NK-92 (cell line): Measurements from ENCODE around the gene SMARCA4.

Experiments
- DNase-seq: peaks from one replicate; lab custom pipeline; 2025; ENCODE audit not compliant: unreplicated experiment; lab: John Stamatoyannopoulos, UW

SMARCA4 gene

GRCh38 chr19:11031421-11032070 lies 70.7 kb downstream of the SMARCA4 start:
- DNase-seq: no peak

DNA sequence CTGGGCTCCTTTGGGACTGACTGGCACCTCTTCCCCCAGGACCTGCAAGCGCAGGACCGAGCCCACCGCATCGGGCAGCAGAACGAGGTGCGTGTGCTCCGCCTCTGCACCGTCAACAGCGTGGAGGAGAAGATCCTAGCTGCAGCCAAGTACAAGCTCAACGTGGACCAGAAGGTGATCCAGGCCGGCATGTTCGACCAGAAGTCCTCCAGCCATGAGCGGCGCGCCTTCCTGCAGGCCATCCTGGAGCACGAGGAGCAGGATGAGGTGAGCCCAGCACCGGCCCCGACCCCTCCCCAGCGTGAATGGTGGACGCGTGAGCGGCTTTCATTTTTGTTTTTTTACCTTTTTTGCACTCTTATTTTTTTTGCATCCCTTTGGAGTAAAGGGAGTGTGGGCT lies 72.4 kb downstream of the SMARCA4 start:
- no peak for DNase-seq

DNA sequence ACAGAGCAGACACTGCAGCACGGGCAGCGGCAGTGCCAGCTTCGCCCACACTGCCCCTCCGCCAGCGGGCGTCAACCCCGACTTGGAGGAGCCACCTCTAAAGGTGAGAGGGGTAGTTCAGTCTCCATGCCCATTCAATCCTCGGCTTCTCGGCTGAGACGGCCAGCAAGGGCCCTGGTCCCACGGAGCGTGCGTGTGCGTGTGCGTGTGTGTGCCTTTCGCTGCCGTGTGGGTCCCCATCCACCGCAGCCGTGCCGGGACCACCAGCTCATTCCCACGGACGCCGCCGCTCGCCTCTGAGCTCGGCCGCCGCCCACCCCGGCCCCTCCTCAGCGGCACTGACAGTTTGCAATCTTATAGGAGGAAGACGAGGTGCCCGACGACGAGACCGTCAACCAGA lies 72.9 kb downstream of the SMARCA4 start:
- no peak for DNase-seq

DNA sequence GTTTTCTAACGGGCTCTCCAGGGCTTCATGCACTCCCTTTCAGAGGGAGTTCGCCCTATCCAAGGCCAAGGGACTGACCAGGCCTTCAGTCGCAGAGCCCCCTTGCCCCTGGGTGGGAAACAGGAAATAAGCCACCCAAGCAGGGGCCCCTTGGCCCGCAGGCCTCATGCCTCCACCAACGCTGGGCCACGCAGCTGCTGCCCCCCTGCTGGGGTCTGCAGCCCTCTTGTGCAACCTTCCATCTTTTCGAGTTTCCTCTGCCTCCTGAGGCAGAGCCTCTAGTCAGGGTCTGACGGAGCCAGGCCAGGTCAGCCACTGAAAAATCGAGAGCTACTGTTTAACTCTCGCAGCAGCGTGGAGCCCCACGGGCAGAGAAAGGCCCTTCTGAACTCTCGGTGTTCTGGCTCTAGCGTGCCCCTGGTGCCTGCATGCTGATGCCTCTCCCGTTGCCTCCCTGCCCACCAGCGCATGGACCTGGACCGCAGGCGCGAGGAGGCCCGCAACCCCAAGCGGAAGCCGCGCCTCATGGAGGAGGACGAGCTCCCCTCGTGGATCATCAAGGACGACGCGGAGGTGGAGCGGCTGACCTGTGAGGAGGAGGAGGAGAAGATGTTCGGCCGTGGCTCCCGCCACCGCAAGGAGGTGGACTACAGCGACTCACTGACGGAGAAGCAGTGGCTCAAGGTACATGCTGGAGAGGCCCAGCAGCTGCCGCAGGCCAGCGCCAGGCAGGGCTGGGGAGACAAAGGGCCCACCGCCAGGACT lies 73.8 kb downstream of the SMARCA4 start:
- DNase-seq: no peak

DNA sequence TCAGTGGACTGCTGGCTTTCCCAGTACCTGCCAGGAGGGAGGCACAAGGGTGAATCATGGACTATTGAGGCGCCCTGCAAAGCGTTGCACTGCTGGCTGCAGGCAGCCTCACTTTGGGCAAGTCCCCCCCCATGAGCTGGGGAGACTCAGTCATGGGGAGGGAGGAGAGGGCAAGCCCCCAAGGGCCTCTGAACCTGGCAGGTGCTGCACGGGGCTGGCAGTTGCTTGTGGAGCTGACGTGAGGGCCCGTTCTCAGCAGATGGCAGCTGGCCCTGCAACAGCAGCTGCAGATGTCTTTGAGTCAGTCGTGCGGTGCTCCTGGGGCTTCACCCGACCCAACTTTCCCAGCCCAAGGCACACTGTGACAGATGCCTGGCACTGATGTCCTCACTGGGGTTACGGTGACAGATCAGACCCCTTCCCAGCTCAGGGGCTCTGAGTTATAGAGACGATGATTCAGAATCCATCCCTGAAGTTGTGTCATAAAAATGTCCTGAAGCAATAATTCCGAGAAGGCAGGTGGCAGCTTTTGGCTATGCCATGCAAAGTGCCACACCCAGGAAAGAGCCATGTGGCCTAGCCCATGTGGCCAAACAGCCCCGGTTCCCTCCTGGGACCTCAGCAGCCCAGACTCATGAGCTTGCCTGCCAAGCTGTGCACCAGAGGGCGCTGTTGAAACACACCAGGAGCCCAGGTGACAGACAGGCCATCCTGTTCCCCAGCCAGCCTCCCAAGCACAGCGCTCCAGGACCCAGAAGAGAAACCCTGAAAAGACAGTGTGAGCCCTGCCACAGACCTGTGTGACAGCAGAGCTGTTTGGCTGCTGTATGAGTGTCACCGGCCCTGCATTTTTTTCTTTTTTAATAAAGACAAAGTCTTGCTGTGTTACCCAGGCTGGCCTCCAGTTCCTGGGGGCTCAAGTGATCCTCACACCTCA lies 74.9 kb downstream of the SMARCA4 start:
- DNase-seq: no peak

DNA sequence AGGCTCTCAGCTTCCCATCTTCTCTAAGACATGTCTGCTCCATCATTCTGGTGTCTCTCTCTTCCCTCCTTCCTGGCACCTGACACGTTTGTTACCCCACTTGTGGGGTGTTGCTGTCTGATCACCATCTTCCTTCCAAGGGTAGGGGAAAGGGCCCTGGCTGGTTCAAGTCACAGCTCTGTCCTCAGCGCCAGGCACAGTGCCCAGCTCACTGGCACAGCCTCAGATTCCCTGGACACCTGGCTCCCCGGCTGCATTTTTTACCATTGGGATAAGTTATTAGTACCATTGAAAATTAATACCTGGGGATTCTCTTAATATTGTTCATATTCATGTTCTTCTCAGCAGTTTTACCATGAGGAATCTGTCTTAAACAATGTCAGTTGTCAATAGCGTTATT lies 77.7 kb downstream of the SMARCA4 start:
- DNase-seq: no peak

DNA sequence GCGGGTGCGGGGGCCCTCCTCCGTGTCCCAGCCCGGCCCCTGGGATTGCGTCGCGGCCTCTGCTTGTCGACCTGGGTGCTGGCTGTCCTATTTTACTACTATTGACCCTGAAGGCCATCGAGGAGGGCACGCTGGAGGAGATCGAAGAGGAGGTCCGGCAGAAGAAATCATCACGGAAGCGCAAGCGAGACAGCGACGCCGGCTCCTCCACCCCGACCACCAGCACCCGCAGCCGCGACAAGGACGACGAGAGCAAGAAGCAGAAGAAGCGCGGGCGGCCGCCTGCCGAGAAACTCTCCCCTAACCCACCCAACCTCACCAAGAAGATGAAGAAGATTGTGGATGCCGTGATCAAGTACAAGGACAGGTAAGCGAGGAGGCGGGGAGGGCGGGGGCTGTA lies 80.4 kb downstream of the SMARCA4 start:
- DNase-seq: no peak

DNA sequence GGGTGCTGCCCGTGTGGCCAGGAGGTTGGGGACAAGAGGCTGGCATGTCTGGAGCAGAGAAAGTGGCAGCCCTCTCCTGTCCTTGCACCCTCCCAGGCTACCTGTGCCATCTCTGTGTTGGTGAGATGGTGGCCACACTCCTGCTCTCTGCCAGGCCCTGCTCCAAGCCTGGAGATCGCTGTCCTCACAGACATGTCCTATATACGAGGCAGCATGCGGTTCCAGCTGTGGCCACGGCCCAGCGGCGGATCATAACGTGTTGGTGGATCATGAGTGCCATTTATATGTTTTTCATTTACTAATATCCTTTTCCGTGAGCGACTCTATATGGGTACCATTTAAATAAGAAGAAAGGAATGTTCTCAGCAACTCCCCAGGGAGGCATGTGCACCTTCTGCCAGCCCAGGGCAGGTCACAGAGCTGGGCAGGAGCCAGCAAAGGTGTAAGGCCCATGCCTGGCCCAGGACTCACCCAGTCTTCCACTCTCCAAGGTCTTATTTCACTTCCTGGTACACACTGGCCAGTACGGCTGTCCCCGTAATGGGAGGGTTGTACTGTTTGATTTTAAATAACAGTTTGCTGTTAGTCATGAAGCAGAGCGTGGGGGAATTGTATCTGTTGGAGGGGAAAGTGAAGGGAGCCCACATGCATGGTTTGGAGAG lies 81.3 kb downstream of the SMARCA4 start:
- DNase-seq: no peak

DNA sequence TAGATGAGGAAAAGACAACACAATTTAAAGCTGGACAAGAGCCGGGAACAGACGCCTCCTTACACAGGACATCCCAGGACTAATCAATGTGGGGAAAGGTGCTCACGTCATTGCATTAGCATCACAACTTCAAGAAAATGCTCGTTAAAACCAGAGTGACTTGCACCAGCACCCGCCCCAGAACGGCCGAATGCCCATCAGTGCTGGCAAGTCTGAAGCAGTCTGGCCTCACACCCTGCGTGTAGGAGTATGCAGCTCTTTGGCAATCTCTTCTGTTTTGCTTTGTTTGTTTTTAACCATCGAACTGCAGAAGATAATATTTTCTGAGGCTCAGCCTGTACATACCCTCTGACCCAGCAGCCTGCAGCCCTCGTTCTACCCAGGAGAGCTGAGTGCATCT lies 83.6 kb downstream of the SMARCA4 start:
- no peak for DNase-seq

DNA sequence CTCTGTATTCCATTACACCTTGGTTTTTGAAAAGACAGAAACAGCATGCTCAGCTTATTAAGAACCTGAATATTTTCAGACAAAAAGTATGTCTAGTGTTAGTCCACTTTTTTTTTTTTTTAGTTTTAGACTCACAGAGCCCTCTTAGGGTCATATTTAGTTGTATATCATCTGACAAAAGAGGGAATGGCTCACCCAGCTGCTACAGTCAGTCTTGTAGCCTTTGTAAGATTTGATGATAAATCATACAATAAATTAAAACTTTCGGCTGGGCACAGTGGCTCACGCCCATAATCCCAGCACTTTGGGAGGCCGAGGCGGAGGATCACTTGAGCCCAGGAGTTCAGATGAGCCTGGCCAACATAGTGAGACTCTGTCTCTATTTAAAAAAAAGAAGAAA lies 84.7 kb downstream of the SMARCA4 start:
- DNase-seq: no peak

DNA sequence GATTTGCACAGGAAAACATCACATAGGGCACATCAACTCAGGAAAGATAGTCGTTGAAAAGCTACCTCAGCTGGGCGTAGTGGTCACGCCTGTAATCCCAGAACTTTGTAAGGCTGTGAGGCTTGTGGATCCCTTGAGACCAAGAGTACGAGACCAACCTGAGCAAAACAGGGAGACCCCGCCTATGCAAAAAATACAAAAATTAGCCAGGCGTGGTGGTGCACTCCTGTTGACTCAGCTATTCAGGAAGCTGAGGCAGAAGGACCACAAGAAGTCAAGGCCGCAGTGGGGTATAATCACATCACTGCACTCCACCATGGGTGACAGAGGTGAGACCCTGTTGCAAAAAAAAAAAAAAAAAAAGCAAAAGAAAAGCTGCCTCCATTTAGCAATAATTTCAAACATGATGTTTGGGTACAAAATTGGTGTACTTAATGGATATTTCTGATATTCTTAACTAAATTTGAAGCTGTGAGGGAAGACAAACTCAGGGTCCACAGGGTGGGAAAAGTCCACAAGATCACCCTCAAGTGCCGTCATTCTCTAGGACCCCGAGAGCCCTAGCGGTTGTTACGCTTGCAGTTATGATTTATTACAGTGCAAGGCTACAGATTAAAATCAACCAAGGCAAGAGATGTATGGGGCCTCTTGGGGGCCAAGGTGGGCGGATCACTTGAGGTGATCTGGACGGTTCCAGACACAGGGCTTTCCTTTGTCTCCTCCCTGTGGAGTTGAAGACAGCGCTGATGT lies 86.0 kb downstream of the SMARCA4 start:
- DNase-seq: no peak

GRCh38 chr19:11047866-11048265 lies 87.0 kb downstream of the SMARCA4 start:
- DNase-seq: no peak

- no peak for DNase-seq
Measured at GRCh38 chr19:11050323-11051114, 89.7 kb downstream of the SMARCA4 start.

GRCh38 chr19:11053817-11054195 lies 93.0 kb downstream of the SMARCA4 start:
- no peak for DNase-seq

- no peak for DNase-seq
Measured at GRCh38 chr19:11054200-11054599, 93.4 kb downstream of the SMARCA4 start.

GRCh38 chr19:11054628-11055027 lies 93.8 kb downstream of the SMARCA4 start:
- no peak for DNase-seq

- no peak for DNase-seq
Measured at GRCh38 chr19:11058246-11059030, 97.6 kb downstream of the SMARCA4 start.

GRCh38 chr19:11059511-11060358 lies 98.9 kb downstream of the SMARCA4 start:
- DNase-seq: no peak
